Smooth muscle cell (in vitro differentiated cells): Measurements from ENCODE around the gene ARL11. TPM values are rescaled to one million over a fixed set of nuclear protein-coding genes. Genes with fewer than 3 reads are reported as not detected.

Experiments
- DNase-seq: peaks from one replicate; lab custom pipeline; 2025; ENCODE audit not compliant: unreplicated experiment; lab: John Stamatoyannopoulos, UW
- H2AFZ ChIP-seq: fragments of 200-600 bp; sonication (generic); 2 replicates; pipeline ENCODE4 v1.6.0; 2016; ENCODE audit warnings: antibody characterized with exemption, low read depth, mild to moderate bottlenecking
- H3F3A ChIP-seq: fragments of 200-600 bp; sonication (generic); 2 replicates; pipeline ENCODE4 v1.6.0; 2017; ENCODE audit warnings: antibody characterized with exemption, low read depth
- H3K27ac ChIP-seq: fragments of 200-600 bp; sonication (generic); 2 replicates; pipeline ENCODE4 v1.5.1; 2016; ENCODE audit warnings: low read depth, mild to moderate bottlenecking
- H3K27me3 ChIP-seq: fragments of 200-600 bp; sonication (generic); 2 replicates; pipeline ENCODE4 v1.6.1; 2016; ENCODE audit warnings: low read depth, mild to moderate bottlenecking
- H3K36me3 ChIP-seq: fragments of 200-600 bp; sonication (generic); 2 replicates; pipeline ENCODE4 v1.5.1; 2016; ENCODE audit warnings: low read depth
- H3K4me1 ChIP-seq: fragments of 200-600 bp; sonication (generic); 2 replicates; pipeline ENCODE4 v1.5.1; 2016; ENCODE audit warnings: low read depth
- H3K4me2 ChIP-seq: fragments of 200-600 bp; sonication (generic); 2 replicates; pipeline ENCODE4 v1.6.0; 2016; ENCODE audit warnings: mild to moderate bottlenecking
- H3K4me3 ChIP-seq: fragments of 200-600 bp; sonication (generic); 2 replicates; pipeline ENCODE4 v1.5.1; 2016; ENCODE audit warnings: mild to moderate bottlenecking
- H3K79me2 ChIP-seq: fragments of 200-600 bp; sonication (generic); 2 replicates; pipeline ENCODE4 v1.6.0; 2016; ENCODE audit warnings: low read depth, mild to moderate bottlenecking
- H3K9ac ChIP-seq: fragments of 200-600 bp; sonication (generic); 2 replicates; pipeline ENCODE4 v1.6.0; 2016; ENCODE audit warnings: low read depth
- H3K9me3 ChIP-seq: fragments of 200-600 bp; sonication (generic); replicated peaks from 2 replicates; pipeline ENCODE4 v1.5.1; 2016; ENCODE audit warnings: low read depth
- H4K20me1 ChIP-seq: fragments of 200-600 bp; sonication (generic); 2 replicates; pipeline ENCODE4 v1.6.0; 2016; ENCODE audit warnings: low read depth
- WGBS: methylation state at CpG from one replicate; pipeline ENCODE4 v1.1.7; 2016; ENCODE audit warnings: low lambda C conversion rate; 5-methylcytosine and 5-hydroxymethylcytosine counted together
- polyA plus RNA-seq: library from polyadenylated mRNA; unstranded; fragments of >200 nt; fragmentation: Nextera tagmentation; extraction: Ambion mirVana; gene quantifications from 2 replicates; pipeline ENCODE4 v1.2.1, GENCODE V29; 2016
- total RNA-seq: library from RNA; depleted of rRNA; stranded (reverse); fragments of >200 nt; gene quantifications from 2 replicates; pipeline ENCODE4 v1.2.3, GENCODE V29; 2014
- TF ChIP-seq, protein P1 (sequence below): fragments of 200-600 bp; sonication (generic); IDR thresholded peaks from 2 replicates; pipeline ENCODE4 v1.5.1; 2017; ENCODE audit warnings: borderline replicate concordance, mild to moderate bottlenecking, antibody characterized with exemption; ENCODE audit not compliant: insufficient read depth, poor library complexity, severe bottlenecking

ARL11 gene
- total and polyA plus RNA-seq, 2 experiments from 2014 or later, result not detected

GRCh38 chr13:49584771-49585182 is 43.5 kb upstream of the ARL11 start:
- peak overlapping the region; percentile 100 for H3K4me2 ChIP-seq
- peaks cover 5% of the 10 kb centered on the region for H3K79me2 ChIP-seq
- WGBS, result 1% methylated on average over 16 of the region's 16 CpGs
- H3K27ac ChIP-seq, result peak overlapping the region; percentile 29
- no peaks in the 10 kb centered on the region for H4K20me1 ChIP-seq
- TF ChIP-seq, protein P1, sequence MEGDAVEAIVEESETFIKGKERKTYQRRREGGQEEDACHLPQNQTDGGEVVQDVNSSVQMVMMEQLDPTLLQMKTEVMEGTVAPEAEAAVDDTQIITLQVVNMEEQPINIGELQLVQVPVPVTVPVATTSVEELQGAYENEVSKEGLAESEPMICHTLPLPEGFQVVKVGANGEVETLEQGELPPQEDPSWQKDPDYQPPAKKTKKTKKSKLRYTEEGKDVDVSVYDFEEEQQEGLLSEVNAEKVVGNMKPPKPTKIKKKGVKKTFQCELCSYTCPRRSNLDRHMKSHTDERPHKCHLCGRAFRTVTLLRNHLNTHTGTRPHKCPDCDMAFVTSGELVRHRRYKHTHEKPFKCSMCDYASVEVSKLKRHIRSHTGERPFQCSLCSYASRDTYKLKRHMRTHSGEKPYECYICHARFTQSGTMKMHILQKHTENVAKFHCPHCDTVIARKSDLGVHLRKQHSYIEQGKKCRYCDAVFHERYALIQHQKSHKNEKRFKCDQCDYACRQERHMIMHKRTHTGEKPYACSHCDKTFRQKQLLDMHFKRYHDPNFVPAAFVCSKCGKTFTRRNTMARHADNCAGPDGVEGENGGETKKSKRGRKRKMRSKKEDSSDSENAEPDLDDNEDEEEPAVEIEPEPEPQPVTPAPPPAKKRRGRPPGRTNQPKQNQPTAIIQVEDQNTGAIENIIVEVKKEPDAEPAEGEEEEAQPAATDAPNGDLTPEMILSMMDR, result no peak
- H3K9ac ChIP-seq, result peak overlapping the region; percentile 64
- peaks cover 7% of the 10 kb centered on the region for H3F3A ChIP-seq
- DNase-seq, result no peak
- peaks cover 15% of the 10 kb centered on the region for H3K4me1 ChIP-seq
- peak overlapping the region; percentile 80 for H3K4me3 ChIP-seq
- no peaks in the 10 kb centered on the region for H3K9me3 ChIP-seq
- H3K27me3 ChIP-seq, result no peaks in the 10 kb centered on the region
- H3K36me3 ChIP-seq, result no peaks in the 10 kb centered on the region
- peak overlapping the region; percentile 100 for H2AFZ ChIP-seq

- Histone ChIP-seq H4K20me1 (no peaks in the 10 kb centered on the region), H2AFZ (peak within 1 kb of the TSS; percentile 100), H3K79me2 (peaks cover 5% of the 10 kb centered on the region), H3K9me3 (no peaks in the 10 kb centered on the region), H3K4me2 (peak within 1 kb of the TSS; percentile 100), H3K4me1 (peaks cover 15% of the 10 kb centered on the region), H3F3A (peaks cover 7% of the 10 kb centered on the region), H3K4me3 (peak within 1 kb of the TSS; percentile 80), H3K9ac (peak within 1 kb of the TSS; percentile 79), H3K27me3 (no peaks in the 10 kb centered on the region), H3K27ac (peak within 1 kb of the TSS; percentile 86), H3K36me3 (no peaks in the 10 kb centered on the region)
- 1% methylated on average over 55 of the region's 87 CpGs for WGBS
- TF ChIP-seq, protein P1, result no peak
- peak; percentile 64 for DNase-seq
Observed at GRCh38 chr13:49585220-49586157, 42.8 kb upstream of the ARL11 start, which contains the start of gene RCBTB1. Gene RCBTB1 (minus strand): TSS chr13:49585558. CDS start chr13:49567279, 18,279 bp downstream.

GRCh38 chr13:49586717-49587116 is 41.6 kb upstream of the ARL11 start:
- Histone ChIP-seq H3K4me2 (peak overlapping the region; percentile 100), H2AFZ (peak overlapping the region; percentile 84), H3K27me3 (no peaks in the 10 kb centered on the region), H3K9ac (peak overlapping the region; percentile 24), H3K9me3 (no peaks in the 10 kb centered on the region), H3K79me2 (peaks cover 5% of the 10 kb centered on the region), H3F3A (peaks cover 7% of the 10 kb centered on the region), H3K4me3 (no peak overlapping the region), H3K36me3 (no peaks in the 10 kb centered on the region), H3K27ac (peak overlapping the region; percentile 86), H3K4me1 (peaks cover 15% of the 10 kb centered on the region), H4K20me1 (no peaks in the 10 kb centered on the region)
- TF ChIP-seq, protein P1, result no peak
- DNase-seq, result no peak
- 78% methylated on average over 3 of the region's 3 CpGs for WGBS
